Body of pancreas (tissue), 4 donors: ENCODE results near the gene TBC1D32. TPM values are rescaled to one million over a fixed set of nuclear protein-coding genes. Genes with fewer than 3 reads are reported as not detected.

Experiments
- ATAC-seq: fragments of 150-250 bp; one replicate; pipeline ENCODE4 v1.9.1; 2016
- DNase-seq, 4 donors: peaks; one replicate each; pipeline ENCODE4 v3.0.0-alpha.2; 2019
- H3K27ac ChIP-seq, 4 donors: fragments of 200-600 bp; sonication (generic); 1 replicate in 3 of 4; 2 replicates in 1 of 4; pipeline versions ENCODE4 v1.5.1 to v1.6.1; 2016 to 2019; ENCODE audit warnings: mild to moderate bottlenecking in 1 of 4, mixed read lengths in 1 of 4, moderate library complexity in 1 of 4
- H3K27me3 ChIP-seq, 2 donors: fragments of 200-600 bp; sonication (generic); one replicate each; pipeline ENCODE4 v1.6.0; 2016; ENCODE audit warnings: mild to moderate bottlenecking in 1 of 2
- H3K36me3 ChIP-seq, 2 donors: fragments of 200-600 bp; sonication (generic); replicated peaks in 1 of 2; 2 replicates each; pipeline ENCODE4 v1.5.1; 2016; ENCODE audit warnings: low read depth in 2 of 2; ENCODE audit not compliant: insufficient read depth in 1 of 2
- H3K4me1 ChIP-seq: fragments of 200-600 bp; sonication (generic); one replicate; pipeline ENCODE4 v1.6.0; 2016
- H3K4me3 ChIP-seq, 2 donors: fragments of 200-600 bp; sonication (generic); 1 replicate in 1 of 2; 2 replicates in 1 of 2; pipeline ENCODE4 v1.5.1; 2016 to 2019
- H3K9me3 ChIP-seq, 3 donors: fragments of 200-600 bp; sonication (generic); 1 replicate in 2 of 3; 2 replicates in 1 of 3; pipeline ENCODE4 v1.5.1; 2016
- CTCF ChIP-seq, 7 experiments: fragments of 450-650 bp in 4 of 7; fragments of 200-600 bp in 3 of 7; sonication (generic) in 3 of 7; IDR thresholded peaks; one replicate each; pipeline ENCODE4 v1.5.1; 2016 to 2019; ENCODE audit warnings: antibody characterized with exemption in 7 of 7
- POLR2A ChIP-seq, 3 donors: fragments of 450-650 bp; IDR thresholded peaks; one replicate each; pipeline ENCODE4 v1.6.1; 2016; ENCODE audit warnings: antibody characterized with exemption in 3 of 3, mild to moderate bottlenecking in 2 of 3
- WGBS, 2 donors: methylation state at CpG; one replicate each; pipeline ENCODE4 v1.1.5; 2017; 5-methylcytosine and 5-hydroxymethylcytosine counted together
- intact Hi-C: fragments of 100-400 bp; cut with DNase I; formaldehyde crosslinking; loops from one replicate; pipeline ENCODE4 v1.15.1; 2023
- total RNA-seq, 2 donors: library from RNA; depleted of rRNA; stranded (reverse); fragments of >200 nt; gene quantifications; one replicate each; pipeline ENCODE4 v1.1.0, GENCODE V29; 2016

The TBC1D32 gene
- total RNA-seq, 2 donors from 2014 or later: 11.4 to 14.5 TPM

DNA sequence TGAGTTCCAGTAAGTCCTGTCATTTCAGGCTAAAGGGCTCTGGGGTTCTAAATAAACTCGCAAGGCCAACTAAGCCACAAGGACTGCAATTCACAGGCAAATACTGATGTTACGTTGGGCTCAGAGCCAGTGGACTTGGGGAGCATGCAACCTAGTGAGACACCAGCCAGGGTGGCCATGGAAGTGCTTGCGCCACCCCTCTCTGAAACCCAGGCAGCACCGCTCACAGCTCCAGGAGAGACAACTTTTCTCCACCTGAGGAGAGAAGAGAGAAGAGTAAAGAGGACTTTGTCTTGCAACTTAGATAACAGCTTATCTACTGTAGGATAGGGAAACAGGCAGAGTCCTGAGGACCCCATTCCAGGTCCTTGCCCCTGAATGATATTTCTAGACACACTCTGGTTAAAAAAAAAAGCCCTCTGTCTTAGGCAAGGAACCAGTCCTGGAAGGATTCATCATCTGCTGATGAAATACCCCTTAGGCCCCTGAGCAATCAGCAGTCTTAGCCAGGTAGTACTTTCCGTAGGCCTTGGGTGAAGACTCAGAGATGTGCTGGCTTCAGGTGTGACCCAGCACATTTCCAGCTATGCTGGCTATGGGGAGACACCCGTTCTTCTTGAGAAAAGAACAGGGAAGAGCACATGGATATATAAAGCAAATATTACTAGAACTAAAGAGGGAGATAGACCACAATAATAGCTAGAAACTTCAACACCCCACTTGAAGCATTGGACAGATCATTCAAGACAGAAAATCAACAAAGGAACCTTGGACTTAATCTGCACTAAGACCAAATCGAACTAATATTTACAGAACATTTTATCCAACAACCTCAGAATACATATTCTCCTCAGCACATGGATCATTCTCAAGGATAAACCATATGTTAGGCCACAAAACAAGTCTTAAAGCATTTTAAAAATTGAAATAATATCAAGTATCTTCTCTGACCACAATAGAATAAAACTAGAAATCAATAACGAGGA, 31.5 kb upstream of the TBC1D32 start:
- no peaks in the 10 kb centered on the region for H3K27me3 ChIP-seq
- peak overlapping the region in 1 of 4 donors; percentile 2 for H3K27ac ChIP-seq
- no peaks in the 10 kb centered on the region for H3K36me3 ChIP-seq
- peaks cover 14% of the 10 kb centered on the region for H3K4me1 ChIP-seq
- no peaks in the 10 kb centered on the region for H3K9me3 ChIP-seq
- WGBS, 2 donors: 65 to 66% methylated on average over 7 to 8 of the region's 8 CpGs
- ATAC-seq: peak; percentile 40
- DNase-seq: no peak
- no peak overlapping the region for H3K4me3 ChIP-seq
- no peak for TF ChIP-seq CTCF (IDR thresholded peaks at IDR 0.05)
- no peak for TF ChIP-seq POLR2A (IDR thresholded peaks at IDR 0.05)
- intact Hi-C loops: no loop called here

DNA sequence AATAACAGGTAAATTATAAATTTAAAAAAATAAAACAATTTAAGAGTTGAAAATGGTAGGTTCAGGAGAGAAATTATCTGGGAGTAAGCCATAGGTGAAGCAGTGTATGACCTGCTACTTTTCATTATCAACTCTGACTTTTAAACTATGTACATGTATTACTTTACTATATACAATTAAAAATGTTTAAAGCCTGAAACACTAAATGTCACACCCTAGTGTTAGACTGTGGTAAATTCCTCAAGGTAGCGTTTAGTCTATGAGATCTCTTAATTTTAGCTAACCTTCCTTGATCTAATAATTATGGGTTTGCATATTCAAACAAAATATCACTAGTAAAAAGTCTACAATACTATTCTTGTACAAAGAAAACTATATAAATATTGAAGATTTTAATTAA, 22.3 kb upstream of the TBC1D32 start:
- intact Hi-C loops: no loop called here
- ATAC-seq (no peak), DNase-seq (no peak)
- Histone ChIP-seq H3K9me3 (no peaks in the 10 kb centered on the region), H3K27ac (no peak overlapping the region), H3K4me1 (no peaks in the 10 kb centered on the region), H3K36me3 (no peaks in the 10 kb centered on the region), H3K27me3 (no peaks in the 10 kb centered on the region), H3K4me3 (no peak overlapping the region)
- WGBS, 2 donors: 83 to 91% methylated on average over 1 of the region's 1 CpG
- no peak for TF ChIP-seq POLR2A (IDR thresholded peaks at IDR 0.05)
- no peak for TF ChIP-seq CTCF (IDR thresholded peaks at IDR 0.05)

GRCh38 chr6:121354764-121355163, 20.5 kb upstream of the TBC1D32 start:
- no peaks in the 10 kb centered on the region for H3K27me3 ChIP-seq
- no peaks in the 10 kb centered on the region for H3K4me1 ChIP-seq
- no peak overlapping the region for H3K27ac ChIP-seq
- ATAC-seq: no peak
- 57 to 62% methylated on average over 7 of the region's 7 CpGs for WGBS, 2 donors
- H3K36me3 ChIP-seq: no peaks in the 10 kb centered on the region
- no peaks in the 10 kb centered on the region for H3K9me3 ChIP-seq
- peak in 1 of 4 donors; percentile 21 for DNase-seq
- H3K4me3 ChIP-seq: no peak overlapping the region
- TF ChIP-seq CTCF (IDR thresholded peaks at IDR 0.05): peak in 5 of 7 experiments; percentile 10 to 33 (median 26)
- TF ChIP-seq POLR2A (IDR thresholded peaks at IDR 0.05): no peak
- intact Hi-C loops: no loop called here

GRCh38 chr6:121352941-121353340, 18.7 kb upstream of the TBC1D32 start:
- no peak for TF ChIP-seq CTCF (IDR thresholded peaks at IDR 0.05)
- TF ChIP-seq POLR2A (IDR thresholded peaks at IDR 0.05): no peak
- Histone ChIP-seq H3K27ac (no peak overlapping the region), H3K36me3 (no peaks in the 10 kb centered on the region), H3K4me3 (no peak overlapping the region), H3K9me3 (no peaks in the 10 kb centered on the region), H3K4me1 (no peaks in the 10 kb centered on the region), H3K27me3 (no peaks in the 10 kb centered on the region)
- intact Hi-C loops: no loop called here
- DNase-seq (no peak), ATAC-seq (no peak)
- WGBS, 2 donors: 14 to 29% methylated on average over 1 of the region's 1 CpG
